Activated effector memory CD4-positive, alpha-beta T cell treated with Interleukin-2 at 50 U/mL for 16 hours (primary cell): Measurements from ENCODE around the gene CDK18.
"Not testable (repeated sequence)": the region's sequence is repeated elsewhere in the genome, so short reads cannot be mapped to it uniquely, and the experiment has no call there.

ENCODE experiments used
- DNase-seq: peaks from one replicate; pipeline ENCODE4 v3.0.0-alpha.2; 2020

Gene CDK18

DNA sequence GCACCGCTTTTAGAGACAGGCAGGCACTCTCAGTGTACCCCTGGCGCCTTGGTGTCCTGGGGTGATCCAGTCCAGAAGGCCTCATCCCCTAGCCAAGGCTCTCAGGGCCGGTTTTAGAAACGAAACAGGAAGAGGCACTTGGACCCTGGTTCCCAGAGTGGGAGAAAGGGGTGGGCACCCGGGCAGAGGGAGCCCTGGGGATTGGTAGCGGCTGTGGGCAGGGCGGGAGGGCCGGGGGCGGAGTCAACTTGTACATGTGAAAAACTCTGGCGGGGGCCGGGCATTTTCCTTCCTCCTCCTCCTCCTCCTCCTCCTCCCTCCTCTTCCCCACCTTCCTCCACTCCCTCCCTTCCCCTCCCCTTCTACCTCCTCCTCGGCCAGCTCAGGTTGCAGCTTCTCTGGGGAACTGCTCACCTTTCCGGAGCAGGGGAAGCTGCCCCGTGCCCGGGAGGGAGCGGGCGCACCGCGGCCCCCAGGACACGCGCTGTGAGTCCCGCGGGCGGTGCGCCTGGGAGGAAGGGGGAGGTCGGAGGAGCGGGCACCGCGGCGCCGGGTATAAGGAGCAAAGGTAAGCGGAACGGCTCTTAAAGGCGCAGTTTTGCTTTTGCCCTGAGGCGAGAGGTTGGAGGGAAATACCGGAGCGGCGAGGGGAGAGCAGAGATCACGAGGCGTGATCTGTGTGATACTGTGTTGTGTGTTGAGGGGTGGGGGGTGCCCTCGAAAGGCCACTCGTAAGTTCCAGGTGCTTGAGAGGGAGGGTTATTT lies at the start of gene CDK18:
Gene CDK18 (plus strand): TSS at position 359 of the 765 bp plus-strand sequence. CDS start 18,499 bp downstream, outside the sequence.
- peak; percentile 20 for DNase-seq

DNA sequence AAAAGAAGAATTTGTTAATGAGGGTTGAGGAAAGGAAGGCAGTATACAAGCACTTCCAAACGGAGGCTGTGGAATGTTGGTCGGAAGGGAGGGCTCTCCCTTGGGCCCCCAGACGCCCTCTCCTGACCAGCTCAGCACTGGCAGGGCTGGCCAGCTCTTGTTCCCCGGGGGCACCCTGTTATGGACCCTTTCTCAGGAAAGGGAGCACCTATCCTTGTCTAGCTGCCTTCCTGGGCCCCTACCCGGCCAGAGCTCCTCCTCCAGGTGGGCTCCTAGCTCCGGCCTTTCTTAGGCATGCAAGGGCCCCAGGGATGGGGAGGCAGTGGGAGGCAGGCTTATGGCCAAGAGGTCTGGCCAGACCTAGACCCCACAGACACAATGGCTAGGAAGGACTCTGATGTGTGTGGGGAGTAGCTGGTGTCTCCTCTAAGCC lies 49.5 kb upstream of the CDK18 start:
- no peak for DNase-seq

DNA sequence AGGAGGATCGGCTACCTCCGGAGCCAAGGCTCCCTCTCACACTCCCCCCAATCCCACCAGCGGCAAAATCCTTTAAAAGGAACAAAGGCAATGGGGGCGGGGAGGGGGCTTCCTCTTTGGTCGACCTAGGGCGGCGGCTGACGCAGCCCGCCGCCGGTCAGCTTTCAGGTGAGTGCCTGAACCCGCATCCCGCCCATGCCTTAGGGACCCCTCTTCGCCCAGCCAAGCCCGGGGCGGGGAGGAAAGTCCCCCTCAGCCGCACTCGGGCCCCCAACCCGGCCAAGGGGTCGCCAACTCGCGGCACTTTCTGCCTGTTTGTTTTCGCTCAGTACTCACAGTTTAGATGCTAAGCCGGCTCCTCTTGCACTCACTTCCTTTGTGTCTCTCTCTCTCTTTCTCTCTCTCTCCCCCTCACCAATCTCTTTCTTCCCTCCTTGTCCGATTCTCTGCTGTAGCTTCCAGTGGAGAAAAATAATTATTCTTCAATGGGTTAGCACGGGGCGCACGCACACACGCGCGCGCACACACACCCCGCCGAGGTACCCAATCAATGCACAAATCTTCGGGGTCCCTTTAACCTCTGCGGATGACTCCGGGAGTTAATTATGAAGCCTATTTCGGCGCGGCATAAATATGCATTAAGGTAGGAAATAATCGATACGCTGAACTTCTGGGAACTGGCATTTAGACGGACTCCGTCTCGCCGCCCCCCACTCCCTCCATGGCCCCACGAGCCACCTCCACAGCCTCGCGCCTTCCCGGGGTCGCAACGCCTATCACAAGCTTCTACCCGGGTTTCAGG lies 48.7 kb upstream of the CDK18 start, which contains the start of gene BLACAT1:
Gene BLACAT1 (minus strand): TSS at position 465 of the 802 bp plus-strand sequence.
- DNase-seq, result no peak

DNA sequence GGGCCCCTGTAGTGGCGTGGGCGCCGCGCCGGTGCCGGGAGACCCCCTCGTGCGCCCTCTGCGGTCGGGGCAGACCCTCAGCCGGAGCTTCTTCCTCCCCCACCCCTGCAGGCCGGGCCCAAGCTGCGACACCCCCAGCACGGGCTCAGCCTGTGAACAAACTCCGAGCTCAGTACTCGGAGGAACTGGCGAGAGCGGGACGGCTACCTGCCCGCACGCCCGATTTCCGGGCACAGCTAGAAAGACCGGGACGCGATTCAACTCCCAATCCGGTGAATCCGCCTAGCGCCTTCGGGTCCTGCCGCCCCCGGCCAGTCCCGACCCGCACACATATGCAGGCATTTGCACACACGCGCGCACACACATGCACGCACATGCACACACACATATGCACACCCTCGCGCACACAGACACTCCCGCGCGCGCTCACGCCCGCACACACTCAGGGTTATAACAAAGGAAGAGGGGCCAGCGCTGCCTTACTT lies 48.0 kb upstream of the CDK18 start:
- DNase-seq, result no peak

DNA sequence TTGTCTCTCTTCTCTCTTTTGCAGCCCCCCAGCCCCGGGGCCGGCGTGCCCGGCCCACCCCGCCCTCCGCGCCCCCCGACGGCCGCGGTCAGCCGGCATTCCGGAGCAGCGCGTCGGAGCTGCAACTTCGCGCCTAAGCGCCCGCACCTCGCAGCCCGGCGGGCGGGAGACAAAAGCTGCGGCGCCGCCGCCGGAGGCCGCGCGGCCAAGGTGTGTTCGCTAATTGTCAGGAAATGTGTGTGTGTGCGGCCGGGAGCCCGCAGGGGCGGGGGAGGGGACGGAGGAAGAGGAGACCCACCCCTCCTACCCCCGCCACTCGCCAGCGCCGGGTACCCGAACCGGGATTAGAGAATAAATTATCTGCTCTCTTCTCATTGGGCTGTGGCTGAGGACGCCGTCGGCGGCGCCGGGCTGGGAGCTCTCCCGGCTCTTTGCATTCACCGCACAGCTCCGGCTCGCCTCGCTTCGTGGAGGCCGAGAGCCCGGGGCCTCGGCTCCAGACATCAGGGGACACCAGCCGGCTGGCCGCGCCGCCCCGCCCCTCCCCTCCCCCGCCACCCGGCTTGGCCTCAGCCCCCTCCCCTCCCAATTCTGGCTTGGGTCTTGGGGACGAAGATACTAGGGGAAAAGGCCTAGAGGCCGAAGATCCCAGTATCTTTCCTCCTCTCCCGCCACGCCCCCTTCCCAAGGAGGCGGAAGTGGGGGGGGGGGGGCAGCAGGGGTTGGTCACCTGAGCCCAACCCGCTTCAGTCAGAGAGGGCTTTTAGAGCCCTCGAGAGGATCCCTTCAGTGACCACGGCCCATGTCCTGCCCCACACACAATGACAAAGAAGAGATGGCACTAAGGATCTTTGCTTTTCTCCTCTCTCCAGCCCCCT lies 47.4 kb upstream of the CDK18 start:
- DNase-seq, result no peak

DNA sequence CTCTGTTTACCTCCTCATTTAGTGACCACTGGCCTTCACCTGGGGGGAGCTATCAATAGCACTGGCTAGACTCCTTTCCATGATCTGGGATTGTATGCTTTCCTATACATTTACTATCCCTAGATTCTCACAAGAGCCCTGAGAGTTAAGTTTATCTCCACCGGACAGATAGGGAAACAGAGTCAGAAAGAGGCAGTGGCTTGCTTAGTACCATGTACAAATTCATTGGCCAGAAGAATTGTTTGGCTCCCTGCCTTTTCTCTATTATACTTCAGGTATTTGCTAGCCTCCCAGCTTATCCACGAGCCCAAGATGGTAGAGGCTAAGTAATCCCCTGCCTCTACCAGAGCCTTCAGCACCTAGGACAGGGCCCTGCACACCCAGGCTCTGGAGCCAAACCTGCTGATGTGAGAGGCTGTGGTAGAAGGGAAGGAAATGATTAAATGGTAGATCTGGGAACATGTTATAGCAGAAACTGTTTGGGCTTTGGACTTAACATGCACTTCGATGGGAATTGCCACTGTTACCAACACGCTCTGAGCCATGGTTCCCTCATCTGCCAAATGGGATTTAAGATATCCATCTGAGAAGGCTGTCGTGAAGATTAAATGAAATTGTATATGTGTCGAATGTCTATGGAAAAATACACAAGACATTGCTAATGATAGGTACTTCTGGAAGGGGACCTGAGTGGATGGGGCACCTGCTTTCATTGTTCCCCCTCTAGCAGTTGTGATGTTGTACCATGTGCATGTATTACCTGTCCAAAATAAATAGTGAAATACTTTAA lies 45.5 kb upstream of the CDK18 start:
- DNase-seq, result no peak

DNA sequence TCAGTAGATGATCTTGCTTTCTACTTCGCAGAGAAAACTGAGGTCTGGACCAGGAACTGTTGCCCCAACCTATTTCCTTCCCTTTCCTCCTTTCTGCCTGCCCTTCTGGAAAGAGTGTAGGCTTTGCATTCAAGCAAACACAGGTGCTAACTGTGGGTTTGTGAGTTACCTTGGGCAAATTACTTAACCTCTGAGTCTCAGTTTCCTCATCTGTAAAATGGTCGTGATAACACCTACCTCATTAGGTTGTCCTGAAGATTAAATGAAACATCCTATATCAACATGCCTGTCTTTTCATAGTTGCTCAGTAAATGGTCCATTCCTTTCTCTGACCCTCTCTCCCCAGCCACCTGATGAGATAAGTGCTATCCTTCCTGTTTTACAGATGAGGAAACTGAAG lies 39.1 kb upstream of the CDK18 start:
- DNase-seq, result no peak

DNA sequence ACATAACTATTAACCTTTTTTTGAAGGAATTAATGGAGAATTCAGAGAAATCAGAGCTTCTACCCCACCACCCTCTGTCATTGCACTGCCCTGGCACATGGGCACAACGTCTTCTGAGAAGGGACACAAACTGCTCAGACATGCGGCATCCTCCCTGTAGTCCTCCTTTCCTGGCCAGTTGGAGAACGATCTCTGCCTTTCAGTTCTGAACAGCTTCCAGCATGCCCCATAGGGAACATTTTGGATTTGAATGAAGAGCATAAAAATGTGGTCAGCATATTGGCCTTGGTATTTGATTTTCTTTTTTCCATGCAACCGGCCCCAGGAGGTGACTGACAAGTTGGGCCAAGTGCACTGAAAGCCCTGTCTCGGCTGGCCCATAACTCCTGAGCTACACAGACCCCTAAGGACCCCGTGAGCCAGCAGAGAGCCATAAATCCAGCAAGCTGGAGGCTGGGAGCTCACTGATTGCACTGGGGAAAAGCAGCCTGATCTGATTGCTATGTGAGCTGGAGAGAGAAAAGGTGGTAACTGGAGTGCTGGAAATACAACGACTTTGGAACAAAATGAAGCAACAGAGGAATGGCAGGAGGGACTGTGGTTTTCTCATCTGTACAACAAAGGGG lies 37.8 kb upstream of the CDK18 start:
- no peak for DNase-seq

DNA sequence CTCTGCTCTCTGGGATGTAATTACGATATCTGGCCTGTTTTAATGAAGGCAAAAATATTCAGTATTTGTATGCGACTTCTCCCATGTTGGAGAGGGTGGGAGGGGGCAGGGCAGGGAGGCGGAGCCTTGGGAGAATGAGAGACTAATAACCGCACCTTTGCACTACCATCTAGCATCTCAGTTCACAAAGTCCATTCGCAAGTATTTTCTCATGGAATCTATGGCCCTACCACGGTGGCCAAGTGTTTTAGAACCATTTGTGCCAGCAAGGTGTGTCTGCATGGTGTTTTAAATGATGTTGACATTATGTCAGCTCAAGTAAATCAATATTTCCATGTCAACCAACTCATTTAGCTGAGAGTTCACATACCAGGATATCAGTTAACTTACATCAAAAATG lies 34.3 kb upstream of the CDK18 start:
- DNase-seq, result no peak

DNA sequence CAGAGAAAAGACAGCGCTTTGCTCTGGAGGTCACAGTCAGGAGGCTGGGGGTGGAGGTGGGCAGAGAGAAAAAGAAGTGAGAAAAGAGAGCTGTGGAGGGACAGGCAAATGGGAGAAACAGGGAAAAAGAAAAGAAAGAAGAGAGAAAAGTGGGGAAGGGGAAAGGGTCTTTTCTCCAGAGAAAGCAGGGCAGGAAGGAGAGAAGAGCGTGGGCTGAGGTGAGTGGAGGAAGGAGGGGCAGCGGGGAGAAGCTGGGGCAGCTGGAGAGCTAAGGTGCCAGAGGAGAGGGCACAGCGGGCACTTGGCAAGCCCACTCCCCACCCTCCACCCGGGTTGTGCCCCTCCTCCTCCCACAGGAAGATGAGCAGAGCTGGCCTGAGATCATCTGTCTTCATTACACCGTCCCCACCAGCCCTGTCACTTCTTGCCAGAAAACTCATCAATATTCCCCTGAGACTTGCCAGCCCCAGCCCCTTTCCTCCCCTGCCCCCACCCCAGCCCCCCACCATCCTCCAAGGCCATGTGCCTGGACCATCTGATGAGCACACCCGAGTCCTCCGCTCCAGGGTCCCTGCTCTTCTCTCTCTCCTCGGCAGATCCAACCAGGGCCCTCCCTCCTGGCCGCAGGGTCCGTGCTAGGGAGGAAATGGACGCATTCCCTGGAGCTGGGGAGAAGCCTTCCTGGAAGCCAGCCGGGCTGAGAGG lies 31.6 kb upstream of the CDK18 start:
- DNase-seq, result no peak

DNA sequence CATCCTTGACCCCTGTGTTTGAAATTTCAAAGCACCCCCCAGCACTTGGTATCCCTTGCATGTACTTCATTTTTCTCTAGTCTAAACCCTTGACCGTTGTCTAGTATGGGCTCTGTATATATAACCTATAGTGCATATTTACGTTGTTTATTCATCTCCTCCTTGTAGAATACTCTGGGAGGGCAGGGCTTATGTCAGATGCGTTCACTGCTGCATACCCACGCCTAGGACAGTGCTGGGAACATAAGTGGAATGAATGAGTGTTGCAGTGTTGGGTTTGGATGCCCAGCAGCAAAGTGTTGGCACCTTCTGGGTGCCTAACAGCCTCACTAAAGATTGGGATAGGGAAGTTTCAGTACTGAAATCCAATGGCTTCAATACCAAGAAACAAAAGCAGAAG lies 31.0 kb upstream of the CDK18 start:
- DNase-seq, result no peak

DNA sequence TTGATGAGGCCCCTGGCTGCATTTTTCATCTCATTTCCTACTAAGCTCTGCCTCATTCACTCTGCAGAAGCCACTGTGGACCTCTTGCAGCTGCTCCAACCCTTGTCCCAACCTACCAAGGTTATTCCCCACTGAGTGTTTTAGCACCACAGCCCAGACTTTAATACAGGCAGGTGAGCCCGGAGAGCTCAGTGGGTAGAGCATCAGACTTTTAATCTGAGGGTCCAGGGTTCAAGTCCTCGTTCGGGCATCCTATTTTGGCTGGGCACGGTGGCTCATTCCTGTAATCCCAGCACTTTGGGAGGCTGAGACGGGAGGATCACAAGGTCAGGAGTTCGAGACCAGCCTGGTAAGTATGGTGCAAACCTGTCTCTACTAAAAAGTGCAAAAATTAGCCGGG lies 30.5 kb upstream of the CDK18 start:
- DNase-seq, result no peak

DNA sequence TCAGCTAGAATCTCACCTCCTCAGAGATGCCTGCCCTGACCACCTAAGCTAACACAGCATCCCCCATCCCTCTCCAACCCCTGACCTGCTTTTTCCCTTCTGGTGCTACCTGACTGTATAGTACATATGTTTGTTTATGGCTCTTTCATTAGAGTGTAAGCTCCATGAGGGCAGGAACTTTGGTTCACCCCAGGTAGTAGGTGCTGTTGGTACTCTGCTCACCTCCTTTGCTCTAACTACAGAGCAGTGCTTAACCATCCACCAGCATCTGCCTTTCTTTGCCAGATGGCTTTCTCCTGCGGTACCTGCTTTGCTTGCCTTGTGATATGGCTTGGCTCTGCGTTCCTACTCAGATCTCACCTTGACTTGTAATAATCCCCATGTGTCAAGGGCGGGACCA lies 29.9 kb upstream of the CDK18 start:
- no peak for DNase-seq

DNA sequence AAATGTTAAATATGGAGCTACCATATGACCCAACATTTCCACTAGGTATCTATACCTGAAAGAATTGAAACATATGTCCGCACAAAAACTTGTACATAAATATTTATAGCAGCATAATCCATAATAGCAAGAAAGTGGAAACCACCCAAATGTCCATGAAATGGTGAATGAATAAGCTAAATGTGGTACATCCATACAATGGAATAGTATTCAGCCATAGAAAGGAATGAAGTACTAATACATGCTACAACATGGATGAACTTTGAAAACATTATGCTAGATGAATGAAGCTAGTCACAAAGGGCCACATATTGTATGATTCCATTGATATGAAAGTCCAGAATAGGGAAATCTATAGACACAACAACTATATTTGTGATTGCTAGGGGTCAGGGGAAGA lies 28.6 kb upstream of the CDK18 start:
- no peak for DNase-seq

DNA sequence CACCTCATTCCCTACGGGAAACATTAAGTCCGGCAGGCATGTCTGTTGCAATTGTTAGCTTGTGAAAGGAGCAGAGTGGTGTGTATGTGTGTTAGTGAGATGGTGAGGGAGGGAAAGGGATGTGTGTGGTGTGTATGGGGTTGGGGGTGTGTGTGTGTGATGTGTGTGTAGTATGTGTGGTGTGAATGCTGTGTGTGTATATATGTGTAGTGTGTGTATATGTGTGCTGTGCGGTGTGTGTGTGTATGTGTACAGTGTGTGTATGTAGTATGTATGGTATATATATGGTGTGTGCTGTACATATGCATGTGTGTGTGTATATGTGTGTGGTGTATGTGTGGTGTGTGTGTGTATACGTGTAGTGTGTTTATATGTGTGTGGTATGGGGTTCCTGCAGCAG lies 27.8 kb upstream of the CDK18 start:
- no peak for DNase-seq

DNA sequence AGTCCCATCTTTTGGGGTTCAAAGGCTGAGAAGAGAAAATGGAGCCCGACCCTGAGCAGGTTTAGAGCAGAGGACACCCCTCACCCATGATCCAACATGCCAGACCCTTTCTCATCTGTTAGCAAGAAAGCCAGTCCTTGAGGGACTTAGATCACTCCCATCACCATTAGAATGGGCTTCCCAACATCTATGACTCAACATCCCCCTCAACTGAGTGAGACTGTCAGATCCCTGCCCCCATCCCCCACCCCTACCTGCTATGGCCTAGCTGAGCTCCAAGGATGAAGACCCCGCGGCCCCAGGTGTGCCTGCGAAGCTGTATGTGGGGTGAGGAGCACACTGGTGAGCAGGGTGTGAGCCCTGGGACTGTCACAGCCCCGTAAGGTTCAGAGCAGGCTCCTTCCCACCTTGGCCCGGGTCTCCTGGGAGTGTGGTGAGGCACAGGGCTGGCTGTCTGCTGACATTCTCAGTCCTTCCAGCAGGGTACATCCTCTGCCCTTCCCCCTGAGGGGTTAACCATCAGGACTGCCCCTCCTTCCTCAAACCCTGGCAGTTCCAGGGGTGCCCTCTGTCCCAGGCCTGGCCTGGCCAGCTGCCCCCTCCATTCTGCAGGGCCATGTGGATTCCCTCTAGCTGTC lies 27.2 kb upstream of the CDK18 start:
- no peak for DNase-seq

DNA sequence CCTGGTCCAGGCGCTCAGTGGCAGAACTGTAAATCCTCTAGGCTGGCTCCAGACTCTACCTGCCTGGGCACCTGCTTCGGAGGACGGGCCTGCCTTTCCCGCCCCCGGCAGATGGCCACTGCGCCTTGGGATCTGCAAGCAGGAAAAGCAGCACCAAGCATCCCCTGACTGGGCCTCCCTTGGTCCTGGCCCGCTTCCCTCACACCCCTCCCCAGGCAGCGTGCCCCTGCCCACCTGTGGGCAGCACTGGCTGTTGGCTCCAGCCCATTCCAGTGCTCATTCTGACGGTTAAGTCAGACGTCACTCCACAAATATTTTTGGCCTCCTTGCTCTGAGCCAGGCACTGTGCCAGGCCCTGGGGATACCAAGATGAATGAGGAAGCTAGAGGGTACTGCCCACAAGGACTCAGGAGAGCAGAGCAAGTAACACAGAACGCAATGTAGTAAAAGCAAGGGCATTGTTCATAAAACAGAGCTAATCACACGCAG lies 26.7 kb upstream of the CDK18 start:
- no peak for DNase-seq

DNA sequence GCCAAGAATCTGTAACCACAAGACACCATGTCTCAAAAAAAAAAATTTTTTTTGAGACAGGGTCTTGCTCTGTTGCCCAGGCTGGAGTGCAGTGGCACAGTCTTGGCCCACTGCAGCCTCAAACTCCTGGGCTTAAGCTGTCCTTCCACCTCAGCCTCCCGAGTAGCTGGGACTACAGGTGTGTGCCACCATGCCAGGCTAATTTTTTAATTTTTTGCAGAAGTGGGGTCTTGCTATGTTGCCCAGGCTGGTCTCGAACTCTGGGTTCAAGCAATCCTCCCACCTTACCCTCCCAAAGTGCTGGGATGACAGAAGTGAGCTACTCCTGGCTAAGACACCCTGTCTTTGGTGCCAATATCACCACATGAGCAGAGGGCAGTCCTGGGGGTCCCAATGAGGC lies 25.5 kb upstream of the CDK18 start:
- not testable (repeated sequence) for DNase-seq

DNA sequence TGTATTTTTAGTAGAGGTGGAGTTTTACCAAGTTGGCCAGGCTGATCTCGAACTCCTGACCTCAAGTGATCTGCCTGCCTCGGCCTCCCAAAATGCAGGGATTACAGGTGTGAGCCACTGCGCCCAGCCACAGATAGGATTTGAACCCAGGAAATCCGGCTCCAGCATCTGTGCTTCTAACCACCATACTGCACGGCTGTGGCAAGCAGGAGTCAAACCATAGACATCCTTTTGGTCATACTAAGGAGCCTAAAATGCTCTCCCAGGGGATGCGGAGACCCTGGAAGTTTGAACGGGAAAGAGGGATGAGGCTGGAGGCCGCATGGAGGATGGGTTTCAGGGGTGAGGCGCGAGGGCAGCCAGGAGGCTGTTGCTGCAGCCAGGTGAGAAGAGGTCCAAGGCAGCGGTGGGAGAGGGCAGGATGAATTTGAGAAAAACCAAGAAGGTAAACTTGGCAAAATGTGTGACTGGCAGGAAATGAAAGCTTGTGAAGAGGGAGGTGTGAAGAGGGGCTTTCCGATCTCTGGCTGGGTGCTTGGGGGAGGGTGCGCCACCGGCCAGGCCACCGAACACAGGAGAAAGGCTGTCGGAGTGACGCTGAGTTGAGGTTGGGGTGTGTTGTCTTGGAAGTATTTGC lies 24.0 kb upstream of the CDK18 start:
- peak; percentile 35 for DNase-seq

DNA sequence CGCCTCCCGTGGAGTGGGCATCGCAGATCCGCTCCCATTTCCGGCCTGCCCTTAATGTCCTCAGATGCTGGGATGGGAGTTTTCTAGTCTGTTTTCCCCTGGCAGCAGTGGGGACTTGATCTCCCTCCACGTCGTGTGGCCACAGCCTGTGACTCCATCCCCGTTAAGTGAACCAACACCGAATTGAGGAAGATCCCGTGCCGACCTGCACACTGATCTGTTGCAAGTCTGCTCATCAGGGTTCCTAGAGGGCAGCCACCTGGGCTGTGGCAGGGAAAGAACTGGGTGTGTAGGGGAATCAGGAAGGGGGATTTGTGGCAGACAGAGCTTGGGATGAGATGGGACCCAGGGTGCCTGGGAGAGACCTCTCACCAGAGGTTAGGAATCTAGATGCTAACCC lies 23.3 kb upstream of the CDK18 start:
- no peak for DNase-seq
